ENCODE measurements around the gene HAP1.
A peak's percentile ranks its signal among the peaks of the same experiment; 100 is the strongest.

HAP1 gene

GRCh38 chr17:41683441-41684007 lies 50.9 kb downstream of the HAP1 start:
- DNase-seq (ENCODE audit: low read depth), result peak; percentile 48
- H3K4me3 ChIP-seq (ENCODE audit: low read length), result no peak overlapping the region
- no peak for TF ChIP-seq CTCF (conservative IDR thresholded peaks at IDR 0.05; ENCODE audit: low read depth, low read length)

- TF ChIP-seq CTCF (conservative IDR thresholded peaks at IDR 0.05; ENCODE audit: low read depth, low read length), result no peak
- no peak for DNase-seq (ENCODE audit: low read depth)
- H3K4me3 ChIP-seq (ENCODE audit: low read length), result no peak overlapping the region
Observed at GRCh38 chr17:41682631-41683030, 51.8 kb downstream of the HAP1 start.

GRCh38 chr17:41681776-41682175 lies 52.7 kb downstream of the HAP1 start:
- H3K4me3 ChIP-seq (ENCODE audit: low read length), result no peak overlapping the region
- DNase-seq (ENCODE audit: low read depth), result no peak
- TF ChIP-seq CTCF (conservative IDR thresholded peaks at IDR 0.05; ENCODE audit: low read depth, low read length), result no peak

GRCh38 chr17:41680426-41681040 lies 53.9 kb downstream of the HAP1 start:
- TF ChIP-seq CTCF (conservative IDR thresholded peaks at IDR 0.05; ENCODE audit: low read depth, low read length), result no peak
- H3K4me3 ChIP-seq (ENCODE audit: low read length), result no peak overlapping the region
- DNase-seq (ENCODE audit: low read depth), result no peak

GRCh38 chr17:41679740-41680425 lies 54.6 kb downstream of the HAP1 start:
- TF ChIP-seq CTCF (conservative IDR thresholded peaks at IDR 0.05; ENCODE audit: low read depth, low read length), result no peak
- H3K4me3 ChIP-seq (ENCODE audit: low read length), result no peak overlapping the region
- DNase-seq (ENCODE audit: low read depth), result no peak

GRCh38 chr17:41678907-41679739 lies 55.3 kb downstream of the HAP1 start:
- H3K4me3 ChIP-seq (ENCODE audit: low read length), result no peak overlapping the region
- DNase-seq (ENCODE audit: low read depth), result no peak
- peak; percentile 26 for TF ChIP-seq CTCF (conservative IDR thresholded peaks at IDR 0.05; ENCODE audit: low read depth, low read length)
